Liver (tissue), 9 donors: ENCODE results near the gene RELT. TPM values are rescaled to one million over a fixed set of nuclear protein-coding genes. Genes with fewer than 3 reads are reported as not detected.

ENCODE experiments used
- DNase-seq: peaks from one replicate; pipeline ENCODE4 v3.0.0-alpha.2; 2017; ENCODE audit warnings: low spot score
- H3K27ac ChIP-seq, 2 donors: one replicate each; pipeline ENCODE4 v1.7.0; 2013; ENCODE audit warnings: inconsistent platforms in 2 of 2, low read length in 2 of 2, control low read depth in 1 of 2, low read depth in 1 of 2, mild to moderate bottlenecking in 1 of 2
- H3K27me3 ChIP-seq, 4 donors: one replicate each; pipeline versions ENCODE4 v1.6.1 to v1.7.0; 2013; ENCODE audit warnings: low read length in 3 of 4, inconsistent platforms in 1 of 4, mild to moderate bottlenecking in 1 of 4, moderate library complexity in 1 of 4; ENCODE audit not compliant: control insufficient read depth in 4 of 4, insufficient read depth in 4 of 4
- H3K36me3 ChIP-seq, 4 donors: one replicate each; pipeline versions ENCODE4 v1.6.1 to v1.7.0; 2013; ENCODE audit warnings: low read length in 3 of 4, mild to moderate bottlenecking in 3 of 4, low read depth in 1 of 4, moderate library complexity in 1 of 4; ENCODE audit not compliant: control insufficient read depth in 4 of 4, insufficient read depth in 3 of 4
- H3K4me1 ChIP-seq, 4 donors: one replicate each; pipeline versions ENCODE4 v1.6.1 to v1.7.0; 2013; ENCODE audit warnings: low read length in 3 of 4, mild to moderate bottlenecking in 3 of 4, moderate library complexity in 1 of 4; ENCODE audit not compliant: control insufficient read depth in 4 of 4, insufficient read depth in 4 of 4
- H3K4me3 ChIP-seq, 3 donors: one replicate each; pipeline versions ENCODE4 v1.6.1 to v1.7.0; 2013; ENCODE audit warnings: low read length in 3 of 3, control low read depth in 1 of 3, low read depth in 1 of 3, mild to moderate bottlenecking in 1 of 3
- H3K9ac ChIP-seq, 2 donors: one replicate each; pipeline ENCODE4 v1.7.0; 2013; ENCODE audit warnings: low read length in 2 of 2, mild to moderate bottlenecking in 2 of 2, moderate library complexity in 2 of 2, control low read depth in 1 of 2, low read depth in 1 of 2
- H3K9me3 ChIP-seq, 4 donors: one replicate each; pipeline versions ENCODE4 v1.6.1 to v1.7.0; 2013; ENCODE audit warnings: low read length in 3 of 4; ENCODE audit not compliant: control insufficient read depth in 4 of 4
- EGR1 ChIP-seq, 2 donors: IDR thresholded peaks; 2 replicates each; pipeline ENCODE4 v1.6.1; 2016 to 2018; ENCODE audit warnings: antibody characterized with exemption in 2 of 2, low read depth in 2 of 2
- FOXA1 ChIP-seq: IDR thresholded peaks from 2 replicates; pipeline ENCODE4 v1.6.1; 2016; ENCODE audit warnings: antibody characterized with exemption
- FOXA2 ChIP-seq: IDR thresholded peaks from 2 replicates; pipeline ENCODE4 v1.6.1; 2016; ENCODE audit warnings: antibody characterized with exemption
- GABPA ChIP-seq, 2 donors: IDR thresholded peaks in 1 of 2; conservative IDR thresholded peaks in 1 of 2; 2 replicates each; pipeline ENCODE4 v1.6.1; 2016; ENCODE audit warnings: antibody characterized with exemption in 2 of 2, mild to moderate bottlenecking in 1 of 2, moderate library complexity in 1 of 2
- HNF4A ChIP-seq, 2 donors: conservative IDR thresholded peaks; 2 replicates each; pipeline ENCODE4 v1.6.1; 2016; ENCODE audit warnings: antibody characterized with exemption in 2 of 2, mild to moderate bottlenecking in 2 of 2
- JUND ChIP-seq, 2 donors: IDR thresholded peaks; 2 replicates each; pipeline ENCODE4 v1.6.1; 2016; ENCODE audit warnings: antibody characterized with exemption in 2 of 2
- NR2F2 ChIP-seq: IDR thresholded peaks from 2 replicates; pipeline ENCODE4 v1.6.1; 2016; ENCODE audit warnings: antibody characterized with exemption
- RAD21 ChIP-seq, 2 donors: IDR thresholded peaks; 2 replicates each; pipeline ENCODE4 v1.6.1; 2016; ENCODE audit warnings: antibody characterized with exemption in 2 of 2, mild to moderate bottlenecking in 2 of 2
- RXRA ChIP-seq, 2 donors: IDR thresholded peaks; 2 replicates each; pipeline ENCODE4 v1.6.1; 2017 to 2018; ENCODE audit warnings: antibody characterized with exemption in 2 of 2, mild to moderate bottlenecking in 1 of 2
- SP1 ChIP-seq: IDR thresholded peaks from 2 replicates; pipeline ENCODE4 v1.6.1; 2018; ENCODE audit warnings: antibody characterized with exemption, mild to moderate bottlenecking
- TAF1 ChIP-seq: conservative IDR thresholded peaks from 2 replicates; pipeline ENCODE4 v1.6.1; 2016; ENCODE audit warnings: antibody characterized with exemption, mild to moderate bottlenecking
- YY1 ChIP-seq: IDR thresholded peaks from 2 replicates; pipeline ENCODE4 v1.6.1; 2016; ENCODE audit warnings: antibody characterized with exemption, mild to moderate bottlenecking
- WGBS: extraction: QIAGEN DNeasy Blood & Tissue Kit; methylation state at CpG from one replicate; pipeline ENCODE4 v1.1.7; 2013; 5-methylcytosine and 5-hydroxymethylcytosine counted together
- polyA plus RNA-seq, 2 donors: library from polyadenylated mRNA; stranded (reverse) in 1 of 2; unstranded in 1 of 2; fragments of 200-250 nt in 1 of 2; fragments of >200 nt in 1 of 2; fragmentation: Nextera tagmentation in 1 of 2; extraction: Ambion mirVana in 1 of 2; gene quantifications; one replicate each; pipeline versions ENCODE4 v1.2.1 to v1.2.3, GENCODE V29; 2013 to 2015
- total RNA-seq, 2 donors: library from RNA; depleted of rRNA; stranded (reverse); fragments of >200 nt; gene quantifications; one replicate each; pipeline ENCODE4 v1.2.3, GENCODE V29; 2014
- TF ChIP-seq, protein P1 (sequence below): IDR thresholded peaks from 2 replicates; pipeline ENCODE4 v1.6.1; 2016; ENCODE audit warnings: antibody characterized with exemption
- TF ChIP-seq, protein P2 (sequence below): IDR thresholded peaks from 2 replicates; pipeline ENCODE4 v1.6.1; 2016; ENCODE audit warnings: antibody characterized with exemption, mild to moderate bottlenecking
- TF ChIP-seq, protein P3 (sequence below): IDR thresholded peaks from 2 replicates; pipeline ENCODE4 v1.6.1; 2016; ENCODE audit warnings: antibody characterized with exemption
- donor health status: healthy.
- donor health status: healthy.
- donor health status: healthy.
- donor health status: healthy.
- donor health status: healthy.

RELT gene
- total and polyA plus RNA-seq, 4 donors = 0.21 to 8.0 (median 2.3) TPM

DNA sequence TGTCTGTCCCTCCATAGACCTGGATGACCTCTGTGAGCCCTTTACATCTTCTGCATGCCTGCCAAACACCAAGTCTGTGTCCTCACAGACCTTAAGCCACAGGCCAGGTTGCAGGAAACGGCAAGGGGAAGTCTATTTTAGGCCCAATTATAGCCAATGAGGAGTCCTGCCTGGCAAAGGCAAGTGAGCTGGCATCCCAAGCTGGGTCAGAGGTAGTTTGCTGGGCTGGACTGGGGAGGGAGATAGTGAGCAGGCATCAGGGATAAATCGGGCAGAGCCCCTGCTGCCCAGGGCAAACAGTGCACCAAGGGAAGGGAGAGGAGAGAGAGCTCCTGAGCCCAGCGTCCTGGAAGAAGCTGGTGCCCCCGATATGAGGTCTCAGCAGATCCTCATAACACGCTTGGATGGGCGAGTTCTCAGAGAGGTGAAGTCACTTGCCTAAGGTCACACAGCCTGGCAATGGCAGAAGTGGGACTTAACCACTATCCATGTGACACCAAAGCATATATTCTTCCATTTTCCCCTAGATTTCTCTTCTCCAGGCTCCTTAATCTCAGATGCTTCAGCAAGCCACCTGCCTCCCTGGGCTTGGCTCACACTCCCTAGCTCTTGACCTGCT lies 3.7 kb upstream of the RELT start:
- no peaks in the 10 kb centered on the region for H3K36me3 ChIP-seq
- TF ChIP-seq RXRA (IDR thresholded peaks at IDR 0.05) (no peak), FOXA1 (no peak)
- H3K4me3 ChIP-seq = no peak overlapping the region
- no peaks in the 10 kb centered on the region for H3K27me3 ChIP-seq
- WGBS = 76% methylated on average over 6 of the region's 6 CpGs
- H3K27ac ChIP-seq = no peak overlapping the region
- peaks cover 0 to 10% (median under 1%) of the 10 kb centered on the region in 4 donors for H3K4me1 ChIP-seq
- H3K9me3 ChIP-seq = no peaks in the 10 kb centered on the region
- H3K9ac ChIP-seq = no peak overlapping the region
- no peak for DNase-seq

DNA sequence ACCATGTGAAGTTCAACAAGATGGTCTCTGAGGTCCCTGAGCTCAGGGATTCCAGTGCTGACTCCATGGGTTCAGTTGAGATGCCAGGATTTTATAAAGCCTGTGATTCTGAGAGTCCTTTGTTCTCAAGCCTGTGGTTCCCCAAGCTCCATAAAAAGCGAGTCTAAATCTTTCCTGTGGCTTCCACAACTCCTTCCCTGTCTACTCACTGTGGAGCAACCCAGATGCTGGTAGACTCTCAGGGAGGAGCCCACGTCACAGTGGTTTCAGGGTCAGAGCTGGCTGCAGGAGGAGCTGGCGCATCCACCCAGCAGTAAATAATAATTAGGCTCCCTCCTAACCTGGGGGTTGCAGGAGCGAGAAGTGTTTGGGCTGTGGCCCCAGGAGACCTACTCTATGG lies 2.0 kb upstream of the RELT start:
- Histone ChIP-seq H3K9ac (no peak overlapping the region), H3K9me3 (no peaks in the 10 kb centered on the region), H3K27me3 (no peaks in the 10 kb centered on the region), H3K4me3 (no peak overlapping the region), H3K36me3 (no peaks in the 10 kb centered on the region), H3K27ac (no peak overlapping the region), H3K4me1 (peaks cover 0 to 10% (median under 1%) of the 10 kb centered on the region in 4 donors)
- WGBS = 90% methylated on average over 4 of the region's 4 CpGs
- TF ChIP-seq, protein P1, sequence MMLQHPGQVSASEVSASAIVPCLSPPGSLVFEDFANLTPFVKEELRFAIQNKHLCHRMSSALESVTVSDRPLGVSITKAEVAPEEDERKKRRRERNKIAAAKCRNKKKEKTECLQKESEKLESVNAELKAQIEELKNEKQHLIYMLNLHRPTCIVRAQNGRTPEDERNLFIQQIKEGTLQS = no peak
- TF ChIP-seq SP1 (no peak), EGR1 (IDR thresholded peaks at IDR 0.05; ENCODE audit: low read depth in 2 of 2) (no peak), NR2F2 (no peak), GABPA (IDR thresholded peaks at IDR 0.05 in 1 of 2, conservative IDR thresholded peaks at IDR 0.05 in 1 of 2) (no peak), RXRA (IDR thresholded peaks at IDR 0.05) (no peak), RAD21 (IDR thresholded peaks at IDR 0.05) (no peak), JUND (IDR thresholded peaks at IDR 0.05) (no peak), HNF4A (conservative IDR thresholded peaks at IDR 0.05) (no peak), TAF1 (no peak), FOXA1 (no peak), YY1 (no peak), FOXA2 (no peak)
- TF ChIP-seq, protein P2, sequence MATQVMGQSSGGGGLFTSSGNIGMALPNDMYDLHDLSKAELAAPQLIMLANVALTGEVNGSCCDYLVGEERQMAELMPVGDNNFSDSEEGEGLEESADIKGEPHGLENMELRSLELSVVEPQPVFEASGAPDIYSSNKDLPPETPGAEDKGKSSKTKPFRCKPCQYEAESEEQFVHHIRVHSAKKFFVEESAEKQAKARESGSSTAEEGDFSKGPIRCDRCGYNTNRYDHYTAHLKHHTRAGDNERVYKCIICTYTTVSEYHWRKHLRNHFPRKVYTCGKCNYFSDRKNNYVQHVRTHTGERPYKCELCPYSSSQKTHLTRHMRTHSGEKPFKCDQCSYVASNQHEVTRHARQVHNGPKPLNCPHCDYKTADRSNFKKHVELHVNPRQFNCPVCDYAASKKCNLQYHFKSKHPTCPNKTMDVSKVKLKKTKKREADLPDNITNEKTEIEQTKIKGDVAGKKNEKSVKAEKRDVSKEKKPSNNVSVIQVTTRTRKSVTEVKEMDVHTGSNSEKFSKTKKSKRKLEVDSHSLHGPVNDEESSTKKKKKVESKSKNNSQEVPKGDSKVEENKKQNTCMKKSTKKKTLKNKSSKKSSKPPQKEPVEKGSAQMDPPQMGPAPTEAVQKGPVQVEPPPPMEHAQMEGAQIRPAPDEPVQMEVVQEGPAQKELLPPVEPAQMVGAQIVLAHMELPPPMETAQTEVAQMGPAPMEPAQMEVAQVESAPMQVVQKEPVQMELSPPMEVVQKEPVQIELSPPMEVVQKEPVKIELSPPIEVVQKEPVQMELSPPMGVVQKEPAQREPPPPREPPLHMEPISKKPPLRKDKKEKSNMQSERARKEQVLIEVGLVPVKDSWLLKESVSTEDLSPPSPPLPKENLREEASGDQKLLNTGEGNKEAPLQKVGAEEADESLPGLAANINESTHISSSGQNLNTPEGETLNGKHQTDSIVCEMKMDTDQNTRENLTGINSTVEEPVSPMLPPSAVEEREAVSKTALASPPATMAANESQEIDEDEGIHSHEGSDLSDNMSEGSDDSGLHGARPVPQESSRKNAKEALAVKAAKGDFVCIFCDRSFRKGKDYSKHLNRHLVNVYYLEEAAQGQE = no peak
- TF ChIP-seq, protein P3, sequence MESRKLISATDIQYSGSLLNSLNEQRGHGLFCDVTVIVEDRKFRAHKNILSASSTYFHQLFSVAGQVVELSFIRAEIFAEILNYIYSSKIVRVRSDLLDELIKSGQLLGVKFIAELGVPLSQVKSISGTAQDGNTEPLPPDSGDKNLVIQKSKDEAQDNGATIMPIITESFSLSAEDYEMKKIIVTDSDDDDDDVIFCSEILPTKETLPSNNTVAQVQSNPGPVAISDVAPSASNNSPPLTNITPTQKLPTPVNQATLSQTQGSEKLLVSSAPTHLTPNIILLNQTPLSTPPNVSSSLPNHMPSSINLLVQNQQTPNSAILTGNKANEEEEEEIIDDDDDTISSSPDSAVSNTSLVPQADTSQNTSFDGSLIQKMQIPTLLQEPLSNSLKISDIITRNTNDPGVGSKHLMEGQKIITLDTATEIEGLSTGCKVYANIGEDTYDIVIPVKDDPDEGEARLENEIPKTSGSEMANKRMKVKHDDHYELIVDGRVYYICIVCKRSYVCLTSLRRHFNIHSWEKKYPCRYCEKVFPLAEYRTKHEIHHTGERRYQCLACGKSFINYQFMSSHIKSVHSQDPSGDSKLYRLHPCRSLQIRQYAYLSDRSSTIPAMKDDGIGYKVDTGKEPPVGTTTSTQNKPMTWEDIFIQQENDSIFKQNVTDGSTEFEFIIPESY = no peak
- no peak for DNase-seq
